ENCODE measurements around the gene CD200R1L. TPM values are rescaled to one million over a fixed set of nuclear protein-coding genes. Genes with fewer than 3 reads are reported as not detected.

Gene CD200R1L
- total RNA-seq, 1 donor from 2014 or later = not detected

DNA sequence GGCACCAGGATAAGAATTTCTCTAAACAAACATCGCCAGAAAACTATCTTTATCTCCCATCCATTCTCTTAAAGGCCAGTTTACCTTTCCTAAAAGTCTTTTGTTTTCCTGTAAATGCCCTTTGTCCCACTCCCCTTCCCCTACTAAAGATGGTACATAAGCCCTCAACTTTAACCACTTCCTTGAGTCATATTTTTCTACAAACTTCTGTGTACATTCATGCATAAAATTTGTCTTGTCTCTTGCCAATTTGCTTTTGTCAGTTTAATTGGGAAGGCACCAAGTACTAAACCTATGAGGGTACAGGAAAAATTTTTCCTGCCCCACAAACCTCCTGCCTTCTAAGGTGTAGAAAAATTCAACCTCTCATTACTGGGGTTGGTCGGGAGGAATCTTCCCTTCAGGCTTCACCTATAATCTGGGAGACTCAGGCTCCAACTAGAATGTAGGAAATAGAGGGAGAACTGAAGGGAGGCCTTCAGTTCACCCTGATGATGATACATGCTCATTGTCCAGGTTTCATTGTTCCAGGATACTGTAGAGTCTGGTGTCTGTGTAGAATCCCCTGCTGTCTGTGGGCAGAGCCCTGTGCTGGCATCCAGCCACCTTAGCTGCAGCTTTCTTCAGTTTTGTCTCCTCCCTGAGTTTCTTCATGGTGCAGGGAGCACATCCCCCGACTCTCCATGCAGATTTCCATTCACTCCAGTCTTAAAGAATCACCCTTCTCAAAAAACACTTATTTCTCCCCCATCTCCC is 53.2 kb downstream of the CD200R1L start:
- DNase-seq (ENCODE audit: low spot score) (no peak), ATAC-seq (no peak)

DNA sequence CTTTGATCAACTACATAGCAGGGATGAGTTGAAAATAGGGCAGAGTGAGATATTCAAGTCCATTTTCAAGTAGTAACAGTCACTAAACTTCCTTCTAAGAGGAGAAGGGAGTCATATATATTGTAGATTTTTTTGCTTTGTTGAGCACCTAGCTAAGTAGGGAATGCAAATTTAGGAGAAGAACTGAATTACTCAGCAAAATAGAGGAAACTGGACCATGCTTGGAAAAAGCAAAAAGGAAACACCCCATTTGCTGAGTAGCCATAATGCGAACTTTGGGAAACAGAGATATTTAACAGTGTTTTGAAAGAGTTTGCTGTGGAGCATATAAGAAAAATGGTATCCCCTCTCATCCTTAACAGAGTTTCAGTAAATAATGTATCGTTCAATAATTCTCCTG is 54.9 kb downstream of the CD200R1L start:
- no peak for DNase-seq (ENCODE audit: low spot score)
- ATAC-seq = no peak

DNA sequence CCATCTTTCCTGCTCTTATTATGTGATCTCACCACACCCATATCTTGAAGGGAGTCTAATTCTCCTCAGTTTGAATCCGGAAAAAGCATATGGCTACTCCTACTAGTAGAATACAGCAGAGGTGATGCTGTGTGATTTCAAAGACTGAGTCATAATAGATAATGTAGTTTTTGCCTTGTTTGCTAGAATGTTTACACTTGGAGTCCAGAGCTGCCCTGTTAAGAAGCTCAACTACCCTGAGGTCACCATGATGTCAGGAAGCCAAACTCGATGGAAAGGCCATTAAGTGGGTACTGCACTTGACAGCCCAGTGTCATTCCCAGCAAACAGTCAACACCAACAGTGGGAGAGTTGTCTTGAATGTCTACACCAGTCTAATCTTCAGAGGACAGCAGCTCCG is 56.9 kb downstream of the CD200R1L start:
- DNase-seq (ENCODE audit: low spot score) = no peak
- ATAC-seq = no peak

DNA sequence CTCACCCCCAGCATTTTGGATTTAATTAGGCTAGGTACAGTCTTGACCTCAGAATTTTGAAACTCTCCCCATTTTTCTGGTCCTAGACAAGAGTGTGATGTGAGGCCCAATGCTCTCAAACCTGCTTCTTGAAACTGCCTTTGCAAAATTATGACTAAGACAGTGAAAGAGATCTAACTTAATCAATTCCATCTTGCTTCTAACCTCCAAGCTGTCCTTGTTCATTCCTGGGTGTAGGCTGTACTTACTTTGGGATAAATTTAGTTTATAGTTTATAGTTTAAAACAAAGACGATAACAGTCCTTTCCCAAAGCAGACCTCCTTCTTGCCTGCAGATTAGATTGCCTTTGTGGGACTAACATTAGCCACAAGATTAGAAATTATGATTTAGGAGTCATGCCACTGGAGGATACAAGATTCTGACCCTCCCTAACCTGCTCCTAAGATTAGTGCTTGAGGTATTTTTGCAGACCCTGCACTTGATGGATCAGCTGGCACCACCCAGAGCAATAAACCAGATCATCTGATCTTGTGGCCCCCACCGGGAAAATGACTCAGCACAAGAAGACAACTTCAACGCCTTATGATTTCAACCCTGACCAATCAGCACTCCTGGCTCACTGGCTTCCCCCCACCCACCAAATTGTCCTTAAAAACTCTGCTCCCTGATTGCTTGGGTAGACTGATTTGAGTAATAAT is 59.6 kb downstream of the CD200R1L start:
- DNase-seq (ENCODE audit: low spot score) = no peak
- no peak for ATAC-seq

DNA sequence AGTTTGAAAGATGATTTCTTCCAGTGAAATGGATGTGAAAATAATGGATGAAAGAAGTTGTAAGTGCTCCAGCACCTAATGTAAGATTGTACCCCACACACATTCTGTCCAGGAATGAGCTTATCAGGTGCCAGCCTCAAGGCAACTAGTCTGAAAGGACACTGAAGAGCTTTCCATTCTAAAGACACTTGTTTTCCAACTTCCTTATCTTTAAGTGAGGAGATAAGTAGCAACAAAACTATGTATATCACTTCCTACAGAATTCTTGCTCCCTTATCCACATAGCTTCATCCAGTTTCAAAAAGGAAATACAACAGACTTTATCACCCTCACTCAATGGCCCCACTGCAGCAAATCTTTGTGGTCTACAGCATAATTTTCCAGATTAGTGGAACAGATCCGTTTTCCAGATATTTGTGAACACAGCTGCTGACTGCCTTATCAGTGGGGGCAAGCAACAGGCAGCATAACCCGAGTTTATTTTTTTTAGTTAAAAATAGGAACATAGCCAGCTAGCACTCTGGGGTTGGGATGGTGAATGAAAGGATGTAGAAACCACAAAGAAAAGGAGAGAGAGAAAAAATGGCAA is 60.6 kb downstream of the CD200R1L start:
- no peak for DNase-seq (ENCODE audit: low spot score)
- no peak for ATAC-seq

DNA sequence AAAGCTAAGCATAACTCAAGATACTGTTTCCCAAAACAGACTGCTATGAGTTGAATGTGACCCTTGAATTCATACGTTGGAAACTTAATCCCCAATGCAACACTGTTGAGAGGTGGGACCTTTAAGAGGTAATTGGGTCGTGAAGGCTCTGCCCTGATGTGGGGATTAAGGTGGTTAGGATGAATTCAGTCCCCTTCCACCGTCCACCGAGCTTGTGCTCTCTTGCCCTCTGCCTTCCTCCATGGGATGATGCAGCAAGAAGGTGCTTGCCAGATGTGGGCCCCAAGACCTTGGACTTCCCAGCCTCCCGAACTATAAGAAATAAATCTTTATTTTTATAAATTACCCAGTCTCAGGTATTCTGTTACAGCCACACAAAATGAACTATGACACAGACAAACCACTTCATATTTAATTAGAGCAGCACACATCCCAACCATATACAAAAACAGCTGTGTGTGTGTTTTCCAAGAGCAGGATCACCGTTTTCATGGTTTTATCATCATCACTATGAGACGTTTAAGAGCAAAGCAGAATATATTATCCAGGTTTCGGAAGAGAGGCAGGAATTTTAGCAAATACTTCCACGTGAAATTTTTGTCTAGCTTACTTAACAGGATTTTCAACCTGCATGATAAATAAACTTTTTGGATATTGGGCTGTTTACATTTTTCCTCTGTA is 61.2 kb downstream of the CD200R1L start:
- DNase-seq (ENCODE audit: low spot score) (no peak), ATAC-seq (no peak)

DNA sequence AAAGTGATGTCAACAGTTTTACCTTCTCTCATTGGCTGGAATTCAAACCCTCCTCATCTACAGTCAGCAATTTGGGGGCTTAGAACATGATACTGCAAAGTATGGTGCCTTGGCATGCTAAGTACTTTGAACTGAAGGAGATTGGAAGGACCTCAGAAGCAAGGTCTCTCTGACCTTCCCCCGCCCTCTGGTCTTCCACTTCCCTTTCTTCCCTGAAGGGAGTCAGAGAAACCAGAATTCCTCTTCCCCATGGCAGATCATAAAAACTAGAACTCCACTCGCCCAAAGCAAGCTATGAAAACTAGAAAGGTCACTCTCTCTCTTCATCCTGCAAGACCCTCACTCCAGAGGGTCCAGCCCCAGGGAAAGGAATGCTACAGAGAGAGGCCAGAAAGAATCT is 64.2 kb downstream of the CD200R1L start:
- DNase-seq (ENCODE audit: low spot score) (no peak), ATAC-seq (no peak)

DNA sequence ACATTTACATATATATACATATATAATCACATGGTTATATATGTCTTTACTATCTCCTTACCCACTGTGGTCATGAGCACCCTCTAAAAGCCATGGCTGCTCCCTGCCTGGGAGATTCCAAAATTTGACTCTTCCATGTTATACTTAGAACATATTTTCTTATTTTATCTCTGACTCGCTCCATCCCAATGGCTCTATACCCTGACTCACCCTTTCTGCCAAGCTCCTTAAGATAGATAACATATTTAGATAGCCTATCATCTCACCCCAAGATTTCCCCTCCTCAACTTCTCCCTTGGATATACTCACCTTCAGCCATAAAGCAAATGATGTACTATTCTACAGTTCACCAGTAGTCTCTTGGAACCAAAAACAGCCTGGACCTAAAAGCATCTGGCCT is 65.1 kb downstream of the CD200R1L start:
- ATAC-seq = no peak

DNA sequence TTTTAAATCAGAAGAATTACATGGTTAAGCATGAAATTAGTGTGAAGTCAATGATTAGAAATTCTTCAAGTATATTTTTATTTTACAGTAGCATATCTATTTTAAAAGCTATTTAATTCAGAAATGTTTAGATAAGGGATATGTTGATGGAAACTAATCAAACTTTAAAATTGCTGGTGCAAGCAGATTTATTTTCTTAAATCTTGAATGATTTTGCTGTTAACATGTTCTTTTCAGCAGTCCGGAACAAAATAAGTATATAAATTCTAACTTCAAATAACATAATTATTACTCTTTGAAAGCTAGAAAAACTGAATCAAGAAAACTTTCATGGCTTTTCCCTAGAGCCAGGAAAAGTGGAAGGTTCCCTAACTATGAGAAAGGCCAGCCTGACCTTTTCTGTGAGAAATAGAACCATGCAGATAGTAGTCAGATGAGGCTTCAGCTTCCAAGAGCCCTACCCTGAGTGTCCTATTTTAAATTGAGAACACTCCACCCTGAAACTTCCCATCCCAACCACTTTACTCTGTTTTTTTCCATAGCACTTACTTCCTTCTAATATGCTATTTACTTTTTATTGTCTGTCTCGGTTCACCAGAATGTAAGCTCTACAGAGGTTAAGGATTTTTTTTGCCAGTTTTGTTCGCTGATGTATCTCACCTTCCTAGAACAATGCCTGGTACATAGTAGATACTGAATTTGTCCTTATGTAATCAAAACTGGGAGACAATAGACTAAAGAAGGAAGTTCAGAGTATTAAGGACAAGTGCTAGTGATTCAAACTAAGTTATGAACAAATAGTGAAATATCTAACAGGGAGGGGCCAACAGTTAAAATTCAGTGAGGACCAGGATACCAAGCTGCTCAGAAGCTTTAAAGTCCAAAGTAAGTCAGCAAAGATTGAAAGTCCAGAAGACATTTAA is 66.8 kb downstream of the CD200R1L start:
- DNase-seq (ENCODE audit: low spot score) (no peak), ATAC-seq (no peak)

More for the DNA sequence above, 65.1 kb downstream of the CD200R1L start:
- no peak for DNase-seq (ENCODE audit: low spot score)

DNA sequence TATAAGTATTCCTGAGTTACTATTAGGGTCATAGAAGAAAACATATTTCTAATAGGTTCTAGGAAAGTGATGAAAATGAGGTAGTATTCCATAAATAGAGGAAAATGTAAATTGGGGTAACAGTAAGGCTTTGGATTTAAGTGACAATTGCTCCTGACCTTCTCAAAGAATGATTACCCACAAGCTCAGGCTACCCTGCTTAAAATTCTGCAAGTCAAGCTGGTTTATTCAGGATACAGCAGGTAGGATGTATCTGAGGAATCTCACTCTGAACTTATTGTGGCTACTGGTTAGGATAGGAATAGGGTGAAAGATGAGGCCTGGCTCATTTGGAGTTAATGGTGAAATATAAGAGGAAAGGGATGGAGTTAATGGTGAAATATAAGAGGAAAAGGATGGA is 67.7 kb downstream of the CD200R1L start:
- ATAC-seq (no peak), DNase-seq (ENCODE audit: low spot score) (no peak)

DNA sequence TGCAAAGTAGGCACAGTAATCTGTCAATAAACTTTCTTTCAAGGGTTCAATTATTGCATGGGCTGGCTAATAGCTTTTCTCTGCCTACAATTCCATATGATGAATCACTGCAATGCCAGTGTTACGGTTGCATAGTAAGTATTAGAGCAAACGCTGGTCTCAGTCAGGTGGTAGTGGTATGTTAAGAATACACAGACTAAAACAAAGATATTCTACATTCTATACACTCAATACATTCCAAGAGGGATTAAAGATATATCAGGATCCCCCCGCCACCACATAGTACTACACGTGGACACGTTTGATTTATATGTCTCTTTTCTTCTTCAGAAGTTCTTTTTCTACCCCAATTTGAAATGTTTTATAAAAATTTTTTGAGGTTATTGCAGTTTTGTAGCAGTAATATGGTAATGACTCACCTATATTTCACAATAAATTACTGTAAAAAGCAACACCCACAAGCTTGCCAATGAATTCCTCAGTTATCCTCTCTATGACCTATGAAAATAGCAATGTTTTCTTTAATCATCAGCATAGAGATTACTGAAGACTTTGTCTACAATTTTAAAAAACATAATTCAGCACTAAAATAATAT is 68.2 kb downstream of the CD200R1L start:
- ATAC-seq (no peak), DNase-seq (ENCODE audit: low spot score) (no peak)

DNA sequence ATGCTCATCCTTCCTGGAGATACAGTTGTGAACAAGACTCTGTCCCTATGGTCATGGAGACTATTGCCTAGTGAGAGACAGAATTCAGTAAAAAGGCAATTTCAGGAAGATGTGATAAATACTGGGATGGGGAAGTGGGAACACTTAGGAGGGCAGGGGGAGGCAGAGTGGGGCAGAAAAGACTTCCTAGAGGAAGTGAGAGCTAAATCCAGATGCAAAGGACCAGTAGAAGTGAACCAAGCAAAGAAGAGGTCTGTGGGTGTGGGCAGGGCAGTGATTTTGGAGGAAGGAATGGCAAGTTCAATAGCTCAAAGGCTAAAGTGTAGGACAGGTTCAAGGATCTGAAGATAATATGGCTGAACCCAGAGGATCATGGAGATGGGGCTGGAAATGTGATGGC is 68.9 kb downstream of the CD200R1L start:
- no peak for DNase-seq (ENCODE audit: low spot score)
- no peak for ATAC-seq

DNA sequence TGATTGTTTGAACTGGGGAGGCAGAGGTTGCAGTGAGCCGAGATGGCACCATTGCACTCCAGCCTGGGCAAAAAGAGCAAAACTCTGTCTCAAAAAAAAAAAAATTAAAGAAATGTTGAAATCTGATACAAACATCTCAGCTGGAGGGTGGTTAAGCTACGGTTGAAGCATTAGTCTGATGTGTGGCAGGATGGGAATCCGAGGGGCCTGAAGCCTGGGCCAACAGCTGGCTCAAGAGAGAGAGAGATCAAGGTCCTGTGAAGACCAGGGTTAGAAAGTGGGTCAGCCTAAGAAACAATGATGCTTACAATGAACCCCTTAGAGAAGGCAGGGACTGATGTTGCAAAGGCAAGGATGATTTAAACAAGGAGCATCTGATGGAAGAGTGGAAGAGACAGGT is 69.8 kb downstream of the CD200R1L start:
- ATAC-seq (no peak), DNase-seq (ENCODE audit: low spot score) (no peak)

DNA sequence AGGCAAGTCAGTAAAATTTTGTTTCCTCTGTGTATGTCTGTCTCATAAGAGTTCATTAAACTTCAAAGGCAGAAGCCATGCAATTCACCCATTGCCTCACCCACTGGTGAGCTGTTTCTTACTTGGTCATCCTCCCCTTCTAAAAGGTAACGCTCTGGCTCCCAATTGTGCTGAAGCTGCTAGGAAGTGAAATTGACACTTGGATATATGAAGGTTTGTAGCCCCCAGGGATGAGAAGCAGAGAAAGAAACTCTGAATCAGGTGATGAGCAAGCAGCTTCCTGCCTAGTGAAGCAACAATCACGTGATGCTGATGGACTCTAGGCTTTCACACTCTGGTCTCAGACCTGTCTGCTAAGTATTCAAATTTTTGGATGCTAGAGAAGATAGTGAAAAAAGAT is 70.7 kb downstream of the CD200R1L start:
- DNase-seq (ENCODE audit: low spot score) (no peak), ATAC-seq (no peak)

DNA sequence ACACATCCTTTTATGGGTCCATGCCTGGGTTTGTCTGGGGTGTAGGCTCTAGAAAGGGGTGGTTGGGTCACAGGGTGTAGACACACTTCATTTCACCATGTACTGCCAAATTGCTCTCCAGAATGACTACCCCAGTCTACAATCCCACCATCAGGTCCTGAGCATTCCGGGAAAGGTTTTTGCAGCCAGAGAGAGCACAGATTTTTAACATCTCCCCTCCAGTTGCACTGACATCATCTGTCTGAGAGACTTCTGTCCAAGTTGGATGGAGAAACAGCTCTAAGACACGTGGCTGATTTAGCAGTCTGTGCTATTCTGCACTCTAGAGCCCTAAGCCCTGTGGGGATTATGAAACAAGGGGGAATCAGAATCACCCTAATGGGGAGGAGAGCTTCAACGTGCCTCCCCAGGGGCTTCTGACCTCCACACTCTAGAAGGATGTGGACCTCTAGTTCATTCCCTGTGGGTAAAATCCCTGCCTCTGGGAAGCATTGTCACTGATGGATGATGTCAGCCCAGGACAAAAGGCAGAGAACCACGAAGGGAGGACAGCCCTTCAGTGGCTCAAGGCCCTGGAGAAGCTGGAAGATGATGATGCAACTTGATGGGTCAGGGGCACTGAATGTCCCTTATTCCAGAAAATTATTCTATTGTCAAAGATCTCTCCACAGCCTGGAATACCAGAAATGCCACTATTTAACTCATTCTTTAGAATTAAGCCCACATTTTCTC is 71.5 kb downstream of the CD200R1L start:
- DNase-seq (ENCODE audit: low spot score) (no peak), ATAC-seq (no peak)

DNA sequence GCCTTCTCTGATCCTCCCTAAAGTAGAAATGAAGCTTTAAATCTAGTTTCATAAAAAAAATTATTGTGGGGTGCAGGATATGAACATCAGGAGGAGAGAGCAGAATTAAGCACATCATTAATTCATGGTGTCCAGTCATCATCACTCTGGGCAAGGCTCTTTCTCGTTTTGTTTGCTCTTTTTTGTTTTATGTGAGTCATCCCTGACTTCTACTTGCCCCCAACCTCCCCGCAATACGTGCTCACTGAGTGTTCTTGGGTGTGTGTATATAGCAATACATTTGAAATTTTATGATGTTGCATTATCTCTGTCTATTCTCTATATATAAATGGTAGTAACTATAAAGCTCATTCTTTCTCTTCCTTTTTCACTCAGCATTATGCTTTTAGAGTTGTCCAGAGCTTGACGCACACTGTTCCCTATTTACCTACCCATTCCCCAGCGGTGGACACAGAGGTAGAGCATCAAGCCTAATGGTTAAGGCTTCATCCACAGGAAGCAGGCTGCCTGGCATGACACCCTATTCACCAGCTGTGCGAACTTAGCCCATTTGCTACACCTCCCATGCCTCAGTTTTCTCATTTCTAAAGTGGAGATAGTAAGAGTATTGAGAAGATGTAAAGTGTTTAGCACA is 72.3 kb downstream of the CD200R1L start:
- no peak for DNase-seq (ENCODE audit: low spot score)
- no peak for ATAC-seq

DNA sequence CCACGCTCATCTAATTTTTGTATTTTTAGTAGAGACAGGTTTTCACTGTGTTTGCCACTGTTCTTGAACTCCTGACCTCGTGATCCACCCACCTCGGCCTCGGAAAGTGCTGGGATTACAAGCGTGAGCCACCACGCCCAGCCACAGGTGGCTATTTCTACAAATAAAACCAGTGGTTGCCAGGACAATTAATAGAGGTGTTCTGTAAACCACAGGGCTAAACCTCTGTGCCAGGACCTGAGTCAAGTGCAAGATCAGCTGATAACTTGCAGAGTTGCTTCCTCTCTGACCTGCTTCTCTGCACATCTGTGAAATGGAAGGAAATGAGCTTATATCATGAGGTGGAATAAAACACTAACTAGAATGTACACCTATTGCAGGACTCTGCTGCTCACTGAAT is 72.8 kb downstream of the CD200R1L start:
- no peak for ATAC-seq
- no peak for DNase-seq (ENCODE audit: low spot score)

DNA sequence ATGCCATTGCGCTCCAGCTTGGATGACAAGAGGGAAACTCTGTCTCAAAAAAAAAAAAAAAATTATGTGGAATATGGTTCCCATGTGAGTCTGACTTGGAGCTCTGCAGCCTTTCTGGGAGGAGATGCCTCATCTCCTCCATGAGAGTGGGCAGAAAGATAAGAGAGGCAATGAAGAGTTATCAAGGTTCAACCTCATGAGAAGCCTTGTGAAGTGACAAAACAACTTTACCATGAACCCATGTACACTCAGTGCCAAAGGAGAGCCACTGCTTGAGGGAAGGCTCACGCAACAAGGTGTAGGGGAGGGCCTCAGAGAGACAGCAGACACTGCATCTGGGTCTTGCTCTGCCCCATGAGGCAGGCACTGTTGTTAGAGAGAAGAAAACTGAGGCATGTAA is 75.7 kb downstream of the CD200R1L start:
- ATAC-seq = no peak
- no peak for DNase-seq (ENCODE audit: low spot score)

DNA sequence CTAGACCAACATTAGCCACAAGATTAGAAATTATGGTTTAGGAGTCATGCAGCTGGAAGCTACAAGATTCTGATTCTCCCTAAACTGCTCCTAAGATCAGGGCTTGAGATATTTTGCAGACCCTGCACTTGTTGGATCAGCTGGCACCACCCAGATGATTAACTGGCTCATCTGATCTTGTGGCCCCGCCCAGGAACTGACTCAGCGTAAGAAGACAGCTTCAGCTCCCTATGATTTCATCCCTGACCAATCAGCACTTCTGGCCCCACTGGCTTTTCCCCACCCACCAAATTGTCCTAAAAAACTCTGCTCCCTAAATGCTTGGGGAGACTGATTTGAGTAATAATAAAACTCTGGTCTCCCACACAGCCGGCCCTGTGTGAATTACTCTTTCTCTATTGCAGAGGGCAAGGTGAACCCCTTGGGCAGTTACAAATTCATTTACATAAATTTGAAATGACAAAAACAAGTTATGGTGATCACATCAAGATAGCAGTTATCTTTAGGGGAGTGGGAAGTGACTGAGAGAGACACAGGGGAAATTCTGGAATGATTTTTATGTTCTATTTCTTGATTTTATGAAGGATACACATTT is 76.5 kb downstream of the CD200R1L start:
- DNase-seq (ENCODE audit: low spot score) = no peak
- ATAC-seq = no peak
